RWPE2 (cell line): Measurements from ENCODE around the gene TRAK1.

Experiments
- ATAC-seq: fragments of 200-7000 bp; cut with Tn5 transposase; 3 replicates; pipeline ENCODE4 v1.9.1; 2021; ENCODE audit warnings: low read depth
- DNase-seq: peaks from one replicate; pipeline ENCODE4 v3.0.0-alpha.2; 2020; ENCODE audit warnings: low spot score
- H3K27ac ChIP-seq: fragments of 450-650 bp; 2 replicates; pipeline ENCODE4 v1.5.1; 2017; ENCODE audit warnings: mild to moderate bottlenecking; ENCODE audit not compliant: poor library complexity, severe bottlenecking
- H3K27me3 ChIP-seq: fragments of 250-450 bp; sonication (Bioruptor Pico); 2 replicates; pipeline ENCODE4 v1.5.1; 2021; ENCODE audit warnings: mild to moderate bottlenecking, moderate library complexity; ENCODE audit not compliant: insufficient read depth, poor library complexity, severe bottlenecking
- H3K36me3 ChIP-seq: fragments of 250-450 bp; sonication (Bioruptor Pico); 2 replicates; pipeline ENCODE4 v1.5.1; 2020; ENCODE audit warnings: low read depth, mild to moderate bottlenecking, moderate library complexity
- H3K4me1 ChIP-seq: fragments of 250-450 bp; sonication (Bioruptor Pico); 2 replicates; pipeline ENCODE4 v1.5.1; 2021; ENCODE audit warnings: mild to moderate bottlenecking, moderate library complexity; ENCODE audit not compliant: insufficient read depth, poor library complexity, severe bottlenecking
- H3K4me3 ChIP-seq: fragments of 250-450 bp; sonication (Bioruptor Pico); 2 replicates; pipeline ENCODE4 v1.5.1; 2021; ENCODE audit warnings: mild to moderate bottlenecking, moderate library complexity; ENCODE audit not compliant: severe bottlenecking
- H3K9me3 ChIP-seq: fragments of 250-450 bp; sonication (Bioruptor Pico); 2 replicates; pipeline ENCODE4 v1.5.1; 2021; ENCODE audit warnings: mild to moderate bottlenecking, moderate library complexity; ENCODE audit not compliant: severe bottlenecking
- CTCF ChIP-seq: fragments of 450-650 bp; IDR thresholded peaks from one replicate; pipeline ENCODE4 v1.5.1; 2017; ENCODE audit warnings: mild to moderate bottlenecking, moderate library complexity; ENCODE audit not compliant: poor library complexity, severe bottlenecking

Gene TRAK1

DNA sequence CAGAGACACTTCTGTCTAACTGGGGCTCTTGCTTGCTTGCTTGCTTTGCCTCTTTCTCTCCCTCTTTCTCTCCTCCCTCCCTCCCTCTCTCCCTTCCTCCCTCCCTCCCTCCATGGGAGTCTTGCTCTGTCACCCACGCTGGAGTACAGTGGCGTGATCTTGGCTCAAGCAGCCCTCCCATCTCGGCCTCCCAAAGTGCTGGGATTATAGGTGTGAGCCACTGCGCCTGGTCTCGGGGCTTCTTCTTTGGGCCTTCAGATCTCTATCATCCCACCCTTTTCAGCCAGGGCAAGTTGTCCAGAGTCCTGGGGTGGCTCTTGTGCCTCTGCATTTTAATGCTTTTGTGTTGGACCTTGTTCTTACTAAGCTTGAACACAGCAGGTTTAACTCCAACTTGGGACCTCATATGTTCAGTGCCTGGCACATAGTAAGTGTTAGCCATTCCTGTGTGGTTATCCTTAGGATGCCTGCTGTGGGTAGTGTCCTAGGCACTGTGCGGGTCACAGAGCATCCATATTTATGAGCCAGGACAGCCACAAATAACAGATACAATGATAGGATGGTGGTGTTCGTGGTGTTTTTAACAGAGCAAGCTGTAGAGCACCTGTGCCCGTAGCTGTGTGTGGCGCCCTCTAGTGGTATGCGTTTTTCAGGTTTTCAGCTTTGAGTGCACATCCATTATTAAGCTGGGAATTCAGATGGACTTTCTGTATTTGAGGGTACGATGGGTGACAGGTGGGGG, 99.7 kb downstream of the TRAK1 start:
- DNase-seq: no peak
- no peaks in the 10 kb centered on the region for H3K27me3 ChIP-seq
- no peaks in the 10 kb centered on the region for H3K9me3 ChIP-seq
- ATAC-seq: peak; percentile 78
- H3K27ac ChIP-seq: no peak overlapping the region
- peaks cover 33% of the 10 kb centered on the region for H3K36me3 ChIP-seq
- H3K4me1 ChIP-seq: no peaks in the 10 kb centered on the region
- peak; percentile 89 for TF ChIP-seq CTCF
- no peak overlapping the region for H3K4me3 ChIP-seq

DNA sequence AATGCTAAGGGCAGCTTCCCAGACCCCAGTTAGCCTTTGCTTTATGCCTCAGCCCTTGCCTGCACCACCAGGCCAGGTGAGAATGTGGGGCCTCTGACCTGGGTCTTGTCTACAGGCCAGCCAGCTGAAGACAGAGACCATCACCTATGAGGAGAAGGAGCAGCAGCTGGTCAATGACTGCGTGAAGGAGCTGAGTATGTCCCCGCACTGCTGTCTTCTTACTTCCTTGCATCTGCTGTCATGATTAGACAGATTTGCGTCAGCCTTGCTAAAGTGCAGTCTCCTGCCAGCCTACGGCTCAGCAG, 100.2 kb downstream of the TRAK1 start:
- TF ChIP-seq CTCF: peak; percentile 71
- H3K4me3 ChIP-seq: no peak overlapping the region
- ATAC-seq (no peak), DNase-seq (no peak)
- H3K9me3 ChIP-seq: no peaks in the 10 kb centered on the region
- H3K27me3 ChIP-seq: no peaks in the 10 kb centered on the region
- H3K4me1 ChIP-seq: no peaks in the 10 kb centered on the region
- H3K36me3 ChIP-seq: peaks cover 29% of the 10 kb centered on the region
- H3K27ac ChIP-seq: no peak overlapping the region

DNA sequence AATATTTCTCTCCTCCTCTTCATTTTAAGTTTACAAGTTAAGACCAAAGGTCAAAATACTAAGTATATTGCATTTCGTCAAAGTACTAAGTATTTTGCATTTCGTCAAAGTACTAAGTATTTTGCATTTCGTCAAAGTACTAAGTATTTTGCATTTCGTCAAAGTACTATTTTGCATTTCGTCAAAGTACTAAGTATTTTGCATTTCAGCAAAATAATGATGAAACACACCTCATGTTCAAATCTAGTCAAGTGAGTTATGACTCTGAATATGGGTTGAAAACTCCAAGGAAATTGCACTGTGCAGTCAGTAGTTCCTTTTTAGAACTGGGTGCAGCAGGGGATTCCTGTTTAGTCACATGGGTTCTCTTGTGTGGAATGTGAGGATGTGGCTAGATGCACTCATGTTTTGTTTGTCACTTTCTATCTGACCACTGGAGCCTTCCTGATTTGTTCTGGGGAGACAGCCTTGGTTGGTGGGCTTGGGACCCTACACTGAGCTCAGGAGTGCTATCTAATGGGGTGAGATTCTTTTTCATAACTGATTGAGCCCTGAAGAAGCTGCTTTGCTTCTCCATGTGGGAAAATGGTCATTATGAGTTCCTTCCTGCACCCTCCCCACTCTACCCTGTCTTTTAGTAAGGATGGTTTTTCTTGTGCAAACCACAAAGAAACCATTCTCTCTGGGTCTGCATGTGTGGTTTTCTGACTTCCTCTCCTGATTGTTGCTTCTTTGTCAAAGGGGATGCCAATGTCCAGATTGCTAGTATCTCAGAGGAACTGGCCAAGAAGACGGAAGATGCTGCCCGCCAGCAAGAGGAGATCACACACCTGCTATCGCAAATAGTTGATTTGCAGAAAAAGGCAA, 101.4 kb downstream of the TRAK1 start:
- Histone ChIP-seq H3K36me3 (peaks cover 39% of the 10 kb centered on the region), H3K4me1 (no peaks in the 10 kb centered on the region), H3K27ac (no peak overlapping the region), H3K9me3 (no peaks in the 10 kb centered on the region), H3K4me3 (no peak overlapping the region), H3K27me3 (no peaks in the 10 kb centered on the region)
- no peak for ATAC-seq
- no peak for DNase-seq
- TF ChIP-seq CTCF: no peak

- no peak for DNase-seq
Observed at GRCh38 chr3:42194943-42195510, 103.9 kb downstream of the TRAK1 start.

More at GRCh38 chr3:42194943-42195510, 103.9 kb downstream of the TRAK1 start:
- ATAC-seq: no peak
- Histone ChIP-seq H3K36me3 (peaks cover 56% of the 10 kb centered on the region), H3K27me3 (no peaks in the 10 kb centered on the region), H3K9me3 (no peaks in the 10 kb centered on the region), H3K4me3 (no peak overlapping the region), H3K4me1 (no peaks in the 10 kb centered on the region), H3K27ac (no peak overlapping the region)
- TF ChIP-seq CTCF: no peak
